ENCODE results near the gene WSCD2. TPM values are rescaled to one million over a fixed set of nuclear protein-coding genes. Genes with fewer than 3 reads are reported as not detected.
A peak's percentile ranks its signal among the peaks of the same experiment; 100 is the strongest.

Gene WSCD2
- not detected for total RNA-seq

- peaks cover 48% of the 10 kb centered on the region for H3K27me3 Mint-ChIP-seq
- DNase-seq (peak; percentile 37), ATAC-seq (no peak)
- POLR2A ChIA-PET = no interaction called here
- H3K9me3 Mint-ChIP-seq (ENCODE audit: low read depth) = no peaks in the 10 kb centered on the region
- H3K4me1 Mint-ChIP-seq = peaks cover 3% of the 10 kb centered on the region
- no peak within 1 kb of the TSS for H3K4me3 Mint-ChIP-seq
- H3K27ac Mint-ChIP-seq = no peak within 1 kb of the TSS
- H3K36me3 Mint-ChIP-seq (ENCODE audit: low read depth) = no peaks in the 10 kb centered on the region
- intact Hi-C loops (cut with DNase I, micrococcal nuclease) = no loop called here
- CTCF ChIA-PET = no interaction called here
Measured at GRCh38 chr12:108129017-108129812, at the start of gene WSCD2. TSS of gene WSCD2 (plus strand) at chr12:108129288. CDS start at chr12:108195833, 66,545 bp downstream.

- H3K27ac Mint-ChIP-seq = no peak overlapping the region
- peaks cover 26% of the 10 kb centered on the region for H3K27me3 Mint-ChIP-seq
- H3K9me3 Mint-ChIP-seq (ENCODE audit: low read depth) = peaks cover 8% of the 10 kb centered on the region
- no peak for ATAC-seq
- intact Hi-C loops (cut with DNase I, micrococcal nuclease) = no loop called here
- H3K36me3 Mint-ChIP-seq (ENCODE audit: low read depth) = no peaks in the 10 kb centered on the region
- DNase-seq = no peak
- ChIA-PET POLR2A (no interaction called here), CTCF (interaction anchor here (0.8 kb wide), 1 partner anchor 27 kb away, joined by 3 read pairs; no protein-coding TSS in a partner anchor)
- H3K4me3 Mint-ChIP-seq = no peak overlapping the region
- H3K4me1 Mint-ChIP-seq = no peaks in the 10 kb centered on the region
Measured at GRCh38 chr12:108079721-108080120, 49.4 kb upstream of the WSCD2 start.

- DNase-seq (no peak), ATAC-seq (no peak)
- Mint-ChIP-seq H3K9me3 (ENCODE audit: low read depth) (peaks cover 11% of the 10 kb centered on the region), H3K27me3 (peaks cover 24% of the 10 kb centered on the region), H3K36me3 (ENCODE audit: low read depth) (no peaks in the 10 kb centered on the region), H3K27ac (no peak overlapping the region), H3K4me1 (no peaks in the 10 kb centered on the region), H3K4me3 (no peak overlapping the region)
- ChIA-PET POLR2A (no interaction called here), CTCF (interaction anchor here (0.8 kb wide), 1 partner anchor 26 kb away, joined by 3 read pairs; no protein-coding TSS in a partner anchor)
- intact Hi-C loops (cut with DNase I, micrococcal nuclease) = no loop called here
Measured at GRCh38 chr12:108080363-108080762, 48.7 kb upstream of the WSCD2 start.

- H3K27me3 Mint-ChIP-seq = peaks cover 21% of the 10 kb centered on the region
- H3K36me3 Mint-ChIP-seq (ENCODE audit: low read depth) = no peaks in the 10 kb centered on the region
- no peak overlapping the region for H3K4me3 Mint-ChIP-seq
- H3K4me1 Mint-ChIP-seq = no peaks in the 10 kb centered on the region
- DNase-seq = no peak
- CTCF ChIA-PET = no interaction called here
- POLR2A ChIA-PET = no interaction called here
- intact Hi-C loops (cut with DNase I, micrococcal nuclease) = no loop called here
- ATAC-seq = no peak
- peaks cover 16% of the 10 kb centered on the region for H3K9me3 Mint-ChIP-seq (ENCODE audit: low read depth)
- H3K27ac Mint-ChIP-seq = no peak overlapping the region
Measured at GRCh38 chr12:108082485-108082884, 46.6 kb upstream of the WSCD2 start.

- ChIA-PET CTCF (no interaction called here), POLR2A (no interaction called here)
- Mint-ChIP-seq H3K9me3 (ENCODE audit: low read depth) (peaks cover 29% of the 10 kb centered on the region), H3K4me1 (no peaks in the 10 kb centered on the region), H3K36me3 (ENCODE audit: low read depth) (no peaks in the 10 kb centered on the region), H3K4me3 (no peak overlapping the region), H3K27ac (no peak overlapping the region), H3K27me3 (peaks cover 20% of the 10 kb centered on the region)
- ATAC-seq = no peak
- intact Hi-C loops (cut with DNase I, micrococcal nuclease) = no loop called here
- no peak for DNase-seq
Measured at GRCh38 chr12:108087900-108088299, 41.2 kb upstream of the WSCD2 start.

GRCh38 chr12:108090107-108090899 is 38.8 kb upstream of the WSCD2 start:
- CTCF ChIA-PET = no interaction called here
- H3K4me3 Mint-ChIP-seq = no peak overlapping the region
- intact Hi-C loops (cut with DNase I, micrococcal nuclease) = loop anchor here in 1 of 2 experiments (10.0 kb wide), 1 partner anchor 104 kb away; no protein-coding TSS in a partner anchor

GRCh38 chr12:108090932-108091678 is 38.0 kb upstream of the WSCD2 start:
- CTCF ChIA-PET = no interaction called here
- DNase-seq (no peak), ATAC-seq (no peak)
- POLR2A ChIA-PET = no interaction called here
- Mint-ChIP-seq H3K4me3 (no peak overlapping the region), H3K9me3 (ENCODE audit: low read depth) (peaks cover 17% of the 10 kb centered on the region), H3K27me3 (peaks cover 16% of the 10 kb centered on the region), H3K36me3 (ENCODE audit: low read depth) (no peaks in the 10 kb centered on the region), H3K27ac (no peak overlapping the region), H3K4me1 (no peaks in the 10 kb centered on the region)
- intact Hi-C loops (cut with DNase I, micrococcal nuclease) = loop anchor here in 1 of 2 experiments (10.0 kb wide), 1 partner anchor 104 kb away; no protein-coding TSS in a partner anchor

More at GRCh38 chr12:108090107-108090899, 38.8 kb upstream of the WSCD2 start:
- Mint-ChIP-seq H3K27ac (no peak overlapping the region), H3K4me1 (no peaks in the 10 kb centered on the region), H3K27me3 (peaks cover 16% of the 10 kb centered on the region), H3K36me3 (ENCODE audit: low read depth) (no peaks in the 10 kb centered on the region), H3K9me3 (ENCODE audit: low read depth) (peaks cover 17% of the 10 kb centered on the region)
- no peak for DNase-seq
- no peak for ATAC-seq
- POLR2A ChIA-PET = no interaction called here

- no peaks in the 10 kb centered on the region for H3K4me1 Mint-ChIP-seq
- intact Hi-C loops (cut with DNase I, micrococcal nuclease) = loop anchor here in 1 of 2 experiments (10.0 kb wide), 1 partner anchor 103 kb away; no protein-coding TSS in a partner anchor
- POLR2A ChIA-PET = no interaction called here
- peaks cover 16% of the 10 kb centered on the region for H3K27me3 Mint-ChIP-seq
- H3K9me3 Mint-ChIP-seq (ENCODE audit: low read depth) = peaks cover 17% of the 10 kb centered on the region
- CTCF ChIA-PET = no interaction called here
- H3K4me3 Mint-ChIP-seq = no peak overlapping the region
- ATAC-seq (no peak), DNase-seq (no peak)
- no peak overlapping the region for H3K27ac Mint-ChIP-seq
- H3K36me3 Mint-ChIP-seq (ENCODE audit: low read depth) = no peaks in the 10 kb centered on the region
Measured at GRCh38 chr12:108091679-108092051, 37.4 kb upstream of the WSCD2 start.

GRCh38 chr12:108093209-108093608 is 35.9 kb upstream of the WSCD2 start:
- no peak overlapping the region for H3K27ac Mint-ChIP-seq
- POLR2A ChIA-PET = no interaction called here
- H3K27me3 Mint-ChIP-seq = peaks cover 17% of the 10 kb centered on the region
- H3K4me3 Mint-ChIP-seq = no peak overlapping the region
- DNase-seq (no peak), ATAC-seq (no peak)
- H3K4me1 Mint-ChIP-seq = no peaks in the 10 kb centered on the region
- intact Hi-C loops (cut with DNase I, micrococcal nuclease) = loop anchor here in 1 of 2 experiments (10.0 kb wide), 1 partner anchor 102 kb away; no protein-coding TSS in a partner anchor
- H3K36me3 Mint-ChIP-seq (ENCODE audit: low read depth) = no peaks in the 10 kb centered on the region
- peaks cover 5% of the 10 kb centered on the region for H3K9me3 Mint-ChIP-seq (ENCODE audit: low read depth)
- CTCF ChIA-PET = no interaction called here

GRCh38 chr12:108094056-108094649 is 34.9 kb upstream of the WSCD2 start:
- POLR2A ChIA-PET = no interaction called here
- Mint-ChIP-seq H3K9me3 (ENCODE audit: low read depth) (no peaks in the 10 kb centered on the region), H3K4me3 (no peak overlapping the region), H3K27me3 (peaks cover 17% of the 10 kb centered on the region), H3K27ac (no peak overlapping the region), H3K36me3 (ENCODE audit: low read depth) (no peaks in the 10 kb centered on the region), H3K4me1 (no peaks in the 10 kb centered on the region)
- DNase-seq (no peak), ATAC-seq (no peak)
- intact Hi-C loops (cut with DNase I, micrococcal nuclease) = loop anchor here in 1 of 2 experiments (10.0 kb wide), 1 partner anchor 101 kb away; no protein-coding TSS in a partner anchor
- CTCF ChIA-PET = no interaction called here

Measured in activated CD4-positive, alpha-beta T cell treated with anti-CD3 and anti-CD28 coated beads for 36 hours (primary cell).